ENCODE data around the gene PELI2. TPM values are rescaled to one million over a fixed set of nuclear protein-coding genes. Genes with fewer than 3 reads are reported as not detected.

Gene PELI2
- total RNA-seq, 2 donors from 2014 or later: 2.0 to 3.2 TPM

DNA sequence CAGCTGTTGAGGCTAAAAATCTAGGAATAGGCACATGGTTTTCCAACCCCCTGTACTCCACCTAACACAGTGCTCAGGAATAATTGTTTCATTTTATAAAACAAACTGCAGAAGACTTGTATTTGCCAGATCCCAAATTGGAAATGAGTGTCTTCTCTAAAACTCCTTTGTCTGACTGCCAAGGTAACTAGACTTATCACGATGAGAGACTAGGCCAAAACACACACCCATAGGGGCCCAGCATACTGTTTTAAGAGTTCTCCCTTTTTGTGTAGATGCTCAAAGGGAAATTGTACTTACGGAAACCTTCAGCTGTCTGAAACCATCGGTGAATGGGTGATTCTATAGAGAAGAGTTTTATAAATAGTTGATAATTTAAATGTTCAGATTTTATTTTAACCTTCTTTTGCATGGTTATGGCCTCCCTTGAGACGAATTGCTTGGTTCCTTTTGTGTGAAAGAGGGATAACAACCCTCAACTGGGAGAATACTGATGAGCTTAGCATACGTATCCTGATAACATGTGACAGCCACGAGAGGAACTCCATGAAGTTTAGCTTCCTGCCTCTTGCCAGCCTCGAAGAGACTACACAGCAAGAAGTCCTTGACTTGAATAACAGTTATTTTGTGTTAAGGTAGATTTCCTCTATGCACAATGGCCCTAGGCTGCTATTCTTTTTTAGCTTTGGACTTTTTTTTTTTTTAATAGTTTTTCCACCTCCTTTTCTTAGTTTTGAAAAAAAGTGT, 103.3 kb downstream of the PELI2 start:
- Mint-ChIP-seq H3K36me3 (peaks cover 0 to 5% of the 10 kb centered on the region in 2 donors), H3K27ac (no peak overlapping the region), H3K9me3 (no peaks in the 10 kb centered on the region)
- DNase-seq (ENCODE audit: low spot score in 2 of 2) (no peak), ATAC-seq (no peak)

- no peaks in the 10 kb centered on the region for H3K9me3 Mint-ChIP-seq
- DNase-seq (ENCODE audit: low spot score in 2 of 2) (no peak), ATAC-seq (no peak)
- peaks cover 0 to 5% of the 10 kb centered on the region in 2 donors for H3K36me3 Mint-ChIP-seq
- H3K27ac Mint-ChIP-seq: no peak overlapping the region
Measured at GRCh38 chr14:56224229-56224628, 106.0 kb downstream of the PELI2 start.

GRCh38 chr14:56224691-56225681, 106.8 kb downstream of the PELI2 start:
- peak overlapping the region in 1 of 2 donors; percentile 12 for H3K27ac Mint-ChIP-seq
- DNase-seq (ENCODE audit: low spot score in 2 of 2) (no peak), ATAC-seq (no peak)
- peaks cover 4% of the 10 kb centered on the region in 2 donors for H3K9me3 Mint-ChIP-seq
- H3K36me3 Mint-ChIP-seq: peaks cover 5% of the 10 kb centered on the region in 2 donors

- DNase-seq (ENCODE audit: low spot score in 2 of 2) (no peak), ATAC-seq (no peak)
- peaks cover 0 to 19% of the 10 kb centered on the region in 2 donors for H3K36me3 Mint-ChIP-seq
- no peak overlapping the region for H3K27ac Mint-ChIP-seq
- peaks cover 6 to 12% of the 10 kb centered on the region in 2 donors for H3K9me3 Mint-ChIP-seq
Measured at GRCh38 chr14:56235388-56235787, 117.2 kb downstream of the PELI2 start.

DNA sequence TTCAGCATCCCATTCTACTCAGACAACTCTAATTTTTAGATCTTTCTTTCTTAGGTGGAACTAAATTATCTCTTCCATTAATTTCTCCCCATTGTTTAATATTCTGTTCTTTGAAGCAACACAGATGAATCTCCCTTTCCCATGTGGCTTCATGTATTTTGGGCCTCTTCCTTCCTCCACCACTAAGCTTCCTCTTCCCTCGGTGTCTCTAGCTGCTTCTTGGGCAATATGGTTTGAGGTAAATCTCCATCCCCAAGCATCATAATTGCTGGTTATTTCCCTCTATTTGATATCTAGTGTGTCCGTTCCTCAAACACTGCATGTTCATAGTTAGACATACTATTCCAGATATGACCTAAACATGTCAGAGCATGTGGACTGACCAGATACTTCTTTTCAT, 119.2 kb downstream of the PELI2 start:
- DNase-seq (ENCODE audit: low spot score in 2 of 2) (no peak), ATAC-seq (no peak)
- peaks cover 0 to 11% of the 10 kb centered on the region in 2 donors for H3K9me3 Mint-ChIP-seq
- H3K27ac Mint-ChIP-seq: no peak overlapping the region
- peaks cover 0 to 15% of the 10 kb centered on the region in 2 donors for H3K36me3 Mint-ChIP-seq

DNA sequence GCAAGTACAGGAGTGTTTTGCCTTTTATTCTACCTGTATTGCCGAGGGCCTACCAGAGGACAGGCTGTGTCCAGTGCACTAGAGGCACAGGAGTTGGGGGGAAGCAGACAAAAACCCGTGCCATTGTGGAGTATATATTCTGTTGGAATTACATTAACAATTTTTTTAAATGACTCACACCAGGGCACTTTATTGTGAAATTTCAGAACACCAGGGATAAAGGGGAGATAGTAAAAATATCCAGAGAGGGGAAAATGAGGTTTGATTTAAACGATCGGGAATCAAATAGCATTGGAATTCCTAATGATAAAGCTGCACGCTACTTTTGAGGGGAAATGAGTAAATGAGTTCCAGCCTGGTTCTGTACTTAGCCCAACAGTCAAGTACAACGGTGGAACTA, 123.2 kb downstream of the PELI2 start:
- H3K9me3 Mint-ChIP-seq: peaks cover 0 to 11% of the 10 kb centered on the region in 2 donors
- H3K27ac Mint-ChIP-seq: no peak overlapping the region
- no peak for ATAC-seq
- H3K36me3 Mint-ChIP-seq: peaks cover 0 to 15% of the 10 kb centered on the region in 2 donors
- DNase-seq (ENCODE audit: low spot score in 2 of 2): no peak

- DNase-seq (ENCODE audit: low spot score in 2 of 2): no peak
- Mint-ChIP-seq H3K36me3 (peaks cover 0 to 15% of the 10 kb centered on the region in 2 donors), H3K27ac (no peak overlapping the region), H3K9me3 (peaks cover 0 to 11% of the 10 kb centered on the region in 2 donors)
- no peak for ATAC-seq
Measured at GRCh38 chr14:56243110-56243509, 124.9 kb downstream of the PELI2 start.

DNA sequence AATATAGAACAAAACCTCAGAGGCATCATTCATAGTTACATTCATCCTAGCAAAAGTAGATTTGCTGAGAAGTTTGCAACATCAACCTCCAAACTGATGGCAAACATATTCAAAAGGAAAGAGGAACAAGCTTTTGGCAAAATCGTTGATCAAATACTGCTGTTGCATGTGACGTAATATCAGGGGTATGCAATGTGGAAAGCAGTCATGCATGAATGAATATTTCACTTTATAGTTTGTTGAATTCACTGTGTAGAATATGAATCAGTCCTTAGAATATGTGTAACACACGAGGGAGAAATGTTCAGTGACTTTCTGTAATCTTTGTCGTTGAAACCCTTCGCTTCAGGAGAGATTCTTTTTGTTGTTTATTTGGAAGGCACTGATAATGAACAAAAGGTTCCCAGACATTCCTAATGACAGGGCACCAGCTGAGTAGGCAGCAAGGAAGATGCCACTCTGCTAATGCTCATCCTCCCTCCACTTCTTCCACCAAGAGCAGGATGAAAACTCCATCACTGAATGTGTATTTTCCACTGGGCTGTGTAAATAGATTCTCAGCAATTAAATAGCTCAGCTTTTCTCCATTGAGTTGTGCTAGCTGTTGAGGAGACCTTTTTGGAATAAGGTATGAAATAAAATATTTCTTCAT, 126.1 kb downstream of the PELI2 start:
- Mint-ChIP-seq H3K27ac (no peak overlapping the region), H3K36me3 (peaks cover 0 to 16% of the 10 kb centered on the region in 2 donors), H3K9me3 (peaks cover 0 to 11% of the 10 kb centered on the region in 2 donors)
- DNase-seq (ENCODE audit: low spot score in 2 of 2) (no peak), ATAC-seq (no peak)

DNA sequence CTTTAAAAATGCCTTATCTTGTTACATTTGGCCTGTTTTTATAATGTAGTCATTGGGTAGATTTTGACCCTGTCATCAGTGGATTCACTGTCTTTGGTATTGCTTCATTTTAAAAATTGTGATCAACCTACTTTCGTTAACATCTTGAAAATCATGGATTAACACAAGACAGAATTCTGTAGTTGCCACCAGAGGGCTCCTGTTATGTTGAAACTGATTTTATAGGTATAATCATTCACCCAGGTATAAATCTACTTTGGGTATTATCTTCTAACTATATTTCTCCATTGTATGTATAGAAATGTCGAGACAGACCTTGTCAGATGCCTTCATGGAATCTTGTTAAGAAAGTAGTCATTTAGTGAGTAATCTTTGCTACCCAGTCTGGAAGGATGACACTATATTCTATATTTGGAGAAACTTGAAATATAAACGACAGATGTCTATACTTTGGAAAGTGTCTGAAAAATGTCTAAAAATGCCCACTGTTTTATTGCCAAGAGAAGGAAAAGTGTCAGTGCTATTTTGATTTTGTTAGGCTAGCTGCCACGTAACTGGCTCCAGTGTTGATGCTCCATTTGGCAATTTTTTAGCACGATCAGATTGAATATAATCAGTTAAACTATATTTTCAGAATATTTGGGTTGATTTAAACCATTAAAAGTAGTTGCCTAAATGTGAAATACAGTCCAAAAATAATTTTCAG, 129.4 kb downstream of the PELI2 start:
- ATAC-seq: no peak
- Mint-ChIP-seq H3K9me3 (peaks cover 4 to 9% of the 10 kb centered on the region in 2 donors), H3K27ac (no peak overlapping the region), H3K36me3 (peaks cover 6 to 15% of the 10 kb centered on the region in 2 donors)
- DNase-seq (ENCODE audit: low spot score in 2 of 2): no peak

DNA sequence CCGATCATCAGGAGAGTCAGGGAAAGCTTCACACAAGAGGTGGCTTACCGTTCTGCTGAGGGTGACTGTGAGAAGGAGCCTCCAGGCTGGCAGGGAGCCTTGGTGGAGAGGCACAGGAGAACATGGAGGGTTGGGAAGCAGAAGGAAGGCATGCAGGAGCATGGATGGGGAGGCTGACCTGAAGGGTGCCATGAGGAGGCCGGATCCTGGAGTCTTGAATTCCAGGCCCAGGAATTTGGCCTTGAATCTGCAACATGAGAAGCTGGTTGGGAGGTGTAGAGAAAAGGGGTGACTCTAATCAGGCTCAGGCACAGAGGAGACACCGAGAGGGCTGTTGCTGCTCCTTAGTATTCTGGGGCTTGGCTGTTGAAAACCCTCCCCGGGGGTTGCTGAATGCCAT, 130.2 kb downstream of the PELI2 start:
- peaks cover 6 to 14% of the 10 kb centered on the region in 2 donors for H3K9me3 Mint-ChIP-seq
- DNase-seq (ENCODE audit: low spot score in 2 of 2) (no peak), ATAC-seq (no peak)
- peaks cover 10 to 22% of the 10 kb centered on the region in 2 donors for H3K36me3 Mint-ChIP-seq
- H3K27ac Mint-ChIP-seq: no peak overlapping the region

DNA sequence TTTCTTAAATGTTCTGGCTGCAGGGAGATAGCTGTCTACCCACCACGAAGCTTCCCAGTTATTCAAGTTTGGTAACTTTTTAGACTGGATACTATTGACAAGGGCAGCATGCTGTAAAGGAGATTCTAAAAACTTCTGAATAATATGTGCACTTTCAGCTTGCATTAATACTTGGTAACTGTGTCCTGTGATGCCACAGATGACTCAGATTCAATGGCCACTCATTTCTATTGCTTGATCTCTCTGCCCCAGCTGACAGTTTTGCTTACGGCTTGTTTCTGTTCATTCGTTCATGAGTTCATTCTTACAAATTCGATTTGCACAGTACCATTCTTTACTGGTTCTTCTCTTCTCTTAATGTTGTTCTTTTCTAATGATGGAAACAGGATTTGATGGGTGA, 142.8 kb downstream of the PELI2 start:
- ATAC-seq (no peak), DNase-seq (ENCODE audit: low spot score in 2 of 2) (no peak)
- Mint-ChIP-seq H3K9me3 (peaks cover 7 to 14% of the 10 kb centered on the region in 2 donors), H3K27ac (no peak overlapping the region), H3K36me3 (peaks cover 2 to 13% of the 10 kb centered on the region in 2 donors)

- ATAC-seq (no peak), DNase-seq (ENCODE audit: low spot score in 2 of 2) (no peak)
- H3K36me3 Mint-ChIP-seq: peaks cover 0 to 12% of the 10 kb centered on the region in 2 donors
- no peak overlapping the region for H3K27ac Mint-ChIP-seq
- H3K9me3 Mint-ChIP-seq: peaks cover 5 to 9% of the 10 kb centered on the region in 2 donors
Measured at GRCh38 chr14:56262530-56262929, 144.3 kb downstream of the PELI2 start.

GRCh38 chr14:56268039-56268438, 149.8 kb downstream of the PELI2 start:
- no peak for DNase-seq (ENCODE audit: low spot score in 2 of 2)
- no peak for ATAC-seq
- no peaks in the 10 kb centered on the region for H3K36me3 Mint-ChIP-seq
- H3K27ac Mint-ChIP-seq: no peak overlapping the region
- H3K9me3 Mint-ChIP-seq: no peaks in the 10 kb centered on the region

GRCh38 chr14:56268673-56269072, 150.5 kb downstream of the PELI2 start:
- DNase-seq (ENCODE audit: low spot score in 2 of 2): no peak
- H3K9me3 Mint-ChIP-seq: no peaks in the 10 kb centered on the region
- ATAC-seq: no peak
- no peak overlapping the region for H3K27ac Mint-ChIP-seq
- H3K36me3 Mint-ChIP-seq: no peaks in the 10 kb centered on the region

GRCh38 chr14:56270921-56271320, 152.7 kb downstream of the PELI2 start:
- DNase-seq (ENCODE audit: low spot score in 2 of 2) (no peak), ATAC-seq (no peak)
- no peak overlapping the region for H3K27ac Mint-ChIP-seq
- H3K9me3 Mint-ChIP-seq: no peaks in the 10 kb centered on the region
- no peaks in the 10 kb centered on the region for H3K36me3 Mint-ChIP-seq

DNA sequence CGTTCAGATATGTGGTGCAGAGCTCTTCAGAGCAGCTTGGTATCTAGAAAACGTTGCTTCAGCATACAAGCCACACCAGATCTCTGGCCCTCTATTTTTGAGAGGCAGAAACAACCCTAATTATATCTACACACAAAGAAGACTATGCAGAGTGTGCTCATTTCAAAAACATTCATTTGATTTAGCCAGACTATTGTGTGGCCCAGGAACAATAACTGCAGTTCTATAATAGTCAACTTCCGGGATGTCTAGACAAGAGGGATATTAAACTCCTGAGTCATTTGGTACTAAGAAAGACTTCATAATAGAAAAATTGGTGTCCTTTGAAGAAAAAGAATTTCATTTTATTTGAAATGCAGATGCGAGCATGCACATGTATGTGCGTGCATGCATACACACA, 153.8 kb downstream of the PELI2 start:
- ATAC-seq: no peak
- Mint-ChIP-seq H3K9me3 (no peaks in the 10 kb centered on the region), H3K36me3 (no peaks in the 10 kb centered on the region), H3K27ac (no peak overlapping the region)
- DNase-seq (ENCODE audit: low spot score in 2 of 2): no peak
